ENCODE measurements around the gene CREBRF. TPM values are rescaled to one million over a fixed set of nuclear protein-coding genes. Genes with fewer than 3 reads are reported as not detected.
"Not testable (repeated sequence)": the region's sequence is repeated elsewhere in the genome, so short reads cannot be mapped to it uniquely, and the experiment has no call there.

Gene CREBRF, protein sequence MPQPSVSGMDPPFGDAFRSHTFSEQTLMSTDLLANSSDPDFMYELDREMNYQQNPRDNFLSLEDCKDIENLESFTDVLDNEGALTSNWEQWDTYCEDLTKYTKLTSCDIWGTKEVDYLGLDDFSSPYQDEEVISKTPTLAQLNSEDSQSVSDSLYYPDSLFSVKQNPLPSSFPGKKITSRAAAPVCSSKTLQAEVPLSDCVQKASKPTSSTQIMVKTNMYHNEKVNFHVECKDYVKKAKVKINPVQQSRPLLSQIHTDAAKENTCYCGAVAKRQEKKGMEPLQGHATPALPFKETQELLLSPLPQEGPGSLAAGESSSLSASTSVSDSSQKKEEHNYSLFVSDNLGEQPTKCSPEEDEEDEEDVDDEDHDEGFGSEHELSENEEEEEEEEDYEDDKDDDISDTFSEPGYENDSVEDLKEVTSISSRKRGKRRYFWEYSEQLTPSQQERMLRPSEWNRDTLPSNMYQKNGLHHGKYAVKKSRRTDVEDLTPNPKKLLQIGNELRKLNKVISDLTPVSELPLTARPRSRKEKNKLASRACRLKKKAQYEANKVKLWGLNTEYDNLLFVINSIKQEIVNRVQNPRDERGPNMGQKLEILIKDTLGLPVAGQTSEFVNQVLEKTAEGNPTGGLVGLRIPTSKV
- total RNA-seq: 15.3 TPM

GRCh38 chr5:173055983-173056782 is at the start of gene CREBRF:
Gene CREBRF (plus strand): TSS chr5:173056352. CDS start chr5:173080776, 24,424 bp downstream.
- peak; percentile 93 to 98 (median 97) for DNase-seq (ENCODE audit: low read depth in 2 of 3, low spot score in 2 of 3)

- DNase-seq (ENCODE audit: low read depth in 2 of 3, low spot score in 2 of 3): no peak
Measured at GRCh38 chr5:173010021-173010420, 46.1 kb upstream of the CREBRF start.

- peak in 1 of 3 donors; percentile 20 for DNase-seq (ENCODE audit: low read depth in 2 of 3, low spot score in 2 of 3)
Measured at GRCh38 chr5:173010547-173011464, 45.3 kb upstream of the CREBRF start.

DNA sequence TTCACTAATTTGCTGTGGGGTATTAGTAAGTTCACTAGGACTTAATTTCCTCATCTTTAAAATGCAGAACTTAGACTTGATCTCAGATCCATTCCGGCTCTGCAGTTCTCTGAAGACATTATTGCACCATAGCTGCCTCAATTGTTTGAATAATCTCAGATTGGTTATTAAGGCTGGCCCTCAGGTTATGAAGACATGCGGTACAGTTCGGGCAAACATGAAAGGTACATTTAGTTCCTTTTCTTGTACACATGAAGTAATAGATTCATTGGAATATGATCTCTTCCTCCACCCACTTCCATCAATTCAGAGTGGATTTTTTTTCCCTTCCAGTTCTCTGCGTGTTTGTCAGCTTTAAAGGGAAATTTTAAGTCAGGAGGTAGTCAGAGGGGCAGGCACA is 44.6 kb upstream of the CREBRF start:
- no peak for DNase-seq (ENCODE audit: low read depth in 2 of 3, low spot score in 2 of 3)

GRCh38 chr5:173012882-173013281 is 43.3 kb upstream of the CREBRF start:
- DNase-seq (ENCODE audit: low read depth in 2 of 3, low spot score in 2 of 3): no peak

DNA sequence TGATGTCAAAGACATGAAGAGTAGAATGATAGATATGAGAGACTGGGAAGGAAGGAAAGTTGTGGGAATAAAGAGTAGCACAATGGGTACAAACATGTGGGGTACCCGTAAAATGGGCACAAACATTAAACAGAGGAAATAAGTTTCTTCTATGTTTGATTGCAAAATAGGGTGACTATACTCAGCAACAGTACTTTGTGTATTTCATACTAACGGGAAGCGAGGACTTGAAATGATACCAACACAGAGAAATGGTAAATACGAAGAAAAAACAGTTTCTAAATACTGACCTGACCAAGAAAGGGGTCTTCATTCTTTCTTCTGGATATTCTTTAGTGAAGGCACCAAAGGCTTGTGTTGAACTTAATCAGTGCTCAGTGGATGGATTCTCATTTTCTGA is 41.5 kb upstream of the CREBRF start:
- no peak for DNase-seq (ENCODE audit: low read depth in 2 of 3, low spot score in 2 of 3)

DNA sequence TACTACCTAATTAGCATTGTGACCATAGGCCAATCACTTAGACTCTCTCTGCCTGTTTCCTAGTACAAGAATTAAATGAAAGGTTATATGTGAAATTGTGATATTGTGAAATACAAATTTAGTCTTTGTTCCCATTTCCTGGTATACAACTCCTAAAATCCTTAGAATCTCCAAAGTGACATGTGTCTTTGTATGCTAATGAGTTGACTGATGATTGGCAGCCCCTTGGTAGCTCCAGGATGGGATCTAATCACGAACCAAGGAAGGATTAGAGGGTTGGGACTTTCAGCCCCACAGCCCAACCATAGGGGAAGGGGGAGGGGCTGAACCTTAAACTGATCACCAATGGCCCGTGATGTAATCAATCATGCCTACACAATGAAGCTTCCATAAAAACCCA is 41.0 kb upstream of the CREBRF start:
- DNase-seq (ENCODE audit: low read depth in 2 of 3, low spot score in 2 of 3): no peak

DNA sequence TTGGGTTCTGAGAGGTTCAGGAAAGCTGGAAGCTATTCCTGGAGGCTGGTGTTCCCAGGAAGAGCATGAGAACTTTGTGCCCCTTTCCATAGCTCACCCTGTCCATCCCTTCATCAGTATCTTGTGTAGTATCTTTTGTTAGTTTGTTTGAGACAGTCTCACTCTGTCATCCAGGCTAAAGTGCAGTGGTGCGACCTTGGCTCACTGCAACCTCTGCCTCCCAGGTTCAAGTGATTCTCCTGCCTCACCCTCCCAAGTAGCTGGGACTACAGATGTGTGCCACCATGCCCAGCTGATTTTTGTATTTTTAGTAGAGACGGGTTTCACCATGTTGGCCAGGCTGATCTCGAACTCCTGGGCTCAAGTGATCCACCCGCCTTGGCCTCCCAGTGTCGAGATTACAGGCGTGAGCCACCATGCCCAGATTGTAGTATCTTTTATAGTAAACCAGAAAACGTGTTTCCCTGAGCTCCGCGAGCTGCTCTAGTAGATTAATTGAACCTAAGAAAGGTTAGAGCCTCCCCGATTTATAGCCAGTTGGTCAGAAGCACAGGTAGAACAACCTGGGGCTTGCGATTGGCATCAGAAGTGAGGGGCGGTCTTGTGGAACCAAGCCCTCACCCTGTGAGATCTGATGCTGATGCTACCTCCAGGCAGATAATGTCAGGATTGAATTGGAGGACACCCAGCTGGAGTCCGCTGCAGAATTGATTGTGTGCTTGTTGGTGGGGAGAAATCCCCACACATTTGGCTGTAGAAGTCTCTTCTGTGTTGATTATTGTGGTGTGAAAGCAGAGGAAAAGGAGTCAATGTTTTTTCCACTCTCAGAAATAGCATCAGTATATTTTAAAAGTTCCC is 40.3 kb upstream of the CREBRF start:
- no peak for DNase-seq (ENCODE audit: low read depth in 2 of 3, low spot score in 2 of 3)

DNA sequence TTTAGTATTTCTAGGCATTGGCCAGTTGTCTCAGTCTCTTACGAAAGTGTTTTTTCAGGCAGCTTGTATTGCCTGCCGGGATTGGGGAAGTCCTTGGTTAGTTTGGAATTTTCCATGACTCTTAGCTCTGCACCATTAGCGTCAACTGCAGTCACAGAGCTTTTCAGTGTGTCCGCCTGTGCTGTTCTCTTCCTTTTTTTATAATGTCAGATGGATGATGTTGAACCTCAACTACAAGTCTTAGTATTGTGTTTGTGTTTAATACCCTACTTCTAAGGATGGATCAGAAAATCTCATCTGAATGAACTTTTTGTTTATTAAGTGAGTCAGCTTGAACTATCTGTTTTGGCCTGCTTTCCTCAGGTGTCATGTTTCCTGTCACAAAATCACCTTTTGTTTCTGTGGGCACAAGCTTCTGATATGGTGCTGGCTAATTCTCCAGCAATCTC is 39.5 kb upstream of the CREBRF start:
- no peak for DNase-seq (ENCODE audit: low read depth in 2 of 3, low spot score in 2 of 3)

DNA sequence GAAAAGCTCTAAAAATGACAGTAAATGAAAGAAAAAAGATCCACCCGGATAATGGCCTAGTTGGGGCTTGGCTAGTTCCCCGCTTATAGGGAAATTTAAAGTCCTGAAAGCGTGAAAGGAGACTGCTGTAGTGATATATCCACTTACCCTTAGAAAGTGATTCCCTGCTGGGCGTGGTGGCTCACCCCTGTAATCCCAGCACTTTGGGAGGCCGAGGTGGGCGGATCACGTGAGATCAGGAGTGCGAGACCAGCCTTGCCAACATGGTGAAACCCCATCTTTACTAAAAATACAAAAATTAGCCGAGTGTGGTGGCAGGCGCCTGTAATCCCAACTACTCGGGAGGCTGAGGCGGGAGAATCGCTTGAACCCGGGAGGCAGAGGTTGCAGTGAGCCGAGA is 39.1 kb upstream of the CREBRF start:
- DNase-seq (ENCODE audit: low read depth in 2 of 3, low spot score in 2 of 3): not testable (repeated sequence)

- no peak for DNase-seq (ENCODE audit: low read depth in 2 of 3, low spot score in 2 of 3)
Measured at GRCh38 chr5:173018358-173018757, 37.8 kb upstream of the CREBRF start.

GRCh38 chr5:173020154-173020581 is 36.0 kb upstream of the CREBRF start:
- no peak for DNase-seq (ENCODE audit: low read depth in 2 of 3, low spot score in 2 of 3)

- no peak for DNase-seq (ENCODE audit: low read depth in 2 of 3, low spot score in 2 of 3)
Measured at GRCh38 chr5:173020643-173021042, 35.5 kb upstream of the CREBRF start.

GRCh38 chr5:173025651-173026050 is 30.5 kb upstream of the CREBRF start:
- no peak for DNase-seq (ENCODE audit: low read depth in 2 of 3, low spot score in 2 of 3)

DNA sequence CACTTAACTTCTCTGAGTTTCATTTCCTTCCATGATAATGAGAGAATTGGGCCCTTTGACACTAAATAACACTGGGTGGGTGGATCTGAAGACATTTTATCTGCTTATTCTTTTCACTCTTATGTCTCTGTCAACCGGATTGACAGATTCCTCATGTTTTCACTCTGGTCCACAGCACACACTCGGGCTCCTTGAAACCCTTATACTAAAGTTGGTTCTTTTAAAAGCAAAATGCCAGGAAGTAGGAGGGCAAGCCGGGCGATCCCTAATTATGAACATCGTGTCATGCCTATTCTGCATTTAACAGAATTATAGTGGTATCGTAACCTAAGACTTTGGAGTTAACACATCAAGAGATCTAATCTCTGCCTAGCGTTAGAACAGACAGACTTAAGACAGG is 28.2 kb upstream of the CREBRF start:
- no peak for DNase-seq (ENCODE audit: low read depth in 2 of 3, low spot score in 2 of 3)

DNA sequence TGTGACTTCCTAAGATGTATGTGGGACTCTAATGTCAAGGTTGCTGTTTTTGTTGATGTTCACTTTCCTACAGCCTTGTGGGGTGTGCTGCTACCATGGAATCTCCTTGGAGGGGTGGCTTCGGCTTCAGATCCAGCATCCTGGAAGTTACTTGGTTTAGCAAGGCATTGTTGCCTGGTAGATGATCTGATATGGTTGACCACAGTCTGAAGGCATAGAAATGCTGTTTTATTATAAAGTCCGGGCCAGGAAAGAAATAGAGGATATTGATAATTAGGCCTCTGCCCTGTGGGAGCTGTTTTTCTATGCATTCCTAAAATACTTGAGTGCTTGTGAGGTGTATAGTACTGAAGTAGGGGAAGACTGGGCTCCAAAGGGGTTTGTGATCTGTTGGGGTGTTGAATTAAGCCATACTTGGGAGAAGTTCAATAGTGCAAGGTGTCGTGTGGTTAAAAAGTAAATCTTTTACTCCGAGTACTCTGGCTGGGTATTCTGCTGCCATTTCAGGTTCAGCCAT is 27.3 kb upstream of the CREBRF start:
- DNase-seq (ENCODE audit: low read depth in 2 of 3, low spot score in 2 of 3): no peak

GRCh38 chr5:173029499-173029921 is 26.6 kb upstream of the CREBRF start:
- DNase-seq (ENCODE audit: low read depth in 2 of 3, low spot score in 2 of 3): peak in 2 of 3 donors; percentile 51 to 61

GRCh38 chr5:173032096-173032495 is 24.1 kb upstream of the CREBRF start:
- DNase-seq (ENCODE audit: low read depth in 2 of 3, low spot score in 2 of 3): not testable (repeated sequence)

GRCh38 chr5:173032730-173033129 is 23.4 kb upstream of the CREBRF start:
- no peak for DNase-seq (ENCODE audit: low read depth in 2 of 3, low spot score in 2 of 3)
